Nephron progenitor cell (in vitro differentiated cells): ENCODE measurements around the gene RND2.

Experiments used
- DNase-seq: peaks from one replicate; pipeline ENCODE4 v3.0.0; 2021
- H3K27ac Mint-ChIP-seq: 2 replicates; pipeline ENCODE4 v1.8.0; 2021; ENCODE audit warnings: mild to moderate bottlenecking, moderate library complexity, mixed read lengths
- H3K27me3 Mint-ChIP-seq: 2 replicates; pipeline ENCODE4 v1.8.0; 2021; ENCODE audit warnings: mild to moderate bottlenecking, low read depth, mixed read lengths; ENCODE audit not compliant: poor library complexity
- H3K36me3 Mint-ChIP-seq: 2 replicates; pipeline ENCODE4 v1.8.0; 2021; ENCODE audit warnings: low read depth, mixed read lengths
- H3K4me1 Mint-ChIP-seq: 2 replicates; pipeline ENCODE4 v1.8.0; 2021; ENCODE audit warnings: mixed read lengths
- H3K4me3 Mint-ChIP-seq: 2 replicates; pipeline ENCODE4 v1.8.0; 2021; ENCODE audit warnings: mild to moderate bottlenecking, moderate library complexity, mixed read lengths
- H3K9me3 Mint-ChIP-seq: 2 replicates; pipeline ENCODE4 v1.8.0; 2021; ENCODE audit warnings: mild to moderate bottlenecking, moderate library complexity, mixed read lengths
- CTCF ChIP-seq: fragments of 200-600 bp; sonication (generic); IDR thresholded peaks from 2 replicates; pipeline ENCODE4 v1.5.0; 2021; ENCODE audit warnings: antibody characterized with exemption

Gene RND2

DNA sequence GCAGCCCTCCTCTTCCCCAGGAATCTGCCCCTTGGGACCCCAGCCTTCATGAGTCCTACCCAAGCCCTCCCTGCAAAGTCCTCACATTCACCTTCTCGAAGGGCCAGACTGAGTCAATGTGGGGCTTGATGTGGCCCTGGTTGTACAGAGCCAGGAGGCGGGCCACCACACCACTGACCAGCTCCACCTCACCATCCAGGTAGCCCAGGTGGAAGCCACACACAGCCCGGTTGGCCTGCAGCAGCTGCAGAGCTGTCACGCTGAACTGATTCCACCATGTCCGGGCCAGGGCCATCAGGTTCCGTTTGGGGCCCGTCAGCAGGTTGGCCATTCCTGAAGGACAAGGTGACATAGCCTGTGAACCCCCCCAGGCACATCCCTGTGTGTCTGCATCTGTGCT lies 8.8 kb upstream of the RND2 start:
- H3K4me1 Mint-ChIP-seq, result peaks cover 79% of the 10 kb centered on the region
- H3K4me3 Mint-ChIP-seq, result peak overlapping the region; percentile 46
- no peaks in the 10 kb centered on the region for H3K9me3 Mint-ChIP-seq
- no peak overlapping the region for H3K27ac Mint-ChIP-seq
- peaks cover 15% of the 10 kb centered on the region for H3K36me3 Mint-ChIP-seq
- no peak for DNase-seq
- no peak for TF ChIP-seq CTCF
- peaks cover 2% of the 10 kb centered on the region for H3K27me3 Mint-ChIP-seq

DNA sequence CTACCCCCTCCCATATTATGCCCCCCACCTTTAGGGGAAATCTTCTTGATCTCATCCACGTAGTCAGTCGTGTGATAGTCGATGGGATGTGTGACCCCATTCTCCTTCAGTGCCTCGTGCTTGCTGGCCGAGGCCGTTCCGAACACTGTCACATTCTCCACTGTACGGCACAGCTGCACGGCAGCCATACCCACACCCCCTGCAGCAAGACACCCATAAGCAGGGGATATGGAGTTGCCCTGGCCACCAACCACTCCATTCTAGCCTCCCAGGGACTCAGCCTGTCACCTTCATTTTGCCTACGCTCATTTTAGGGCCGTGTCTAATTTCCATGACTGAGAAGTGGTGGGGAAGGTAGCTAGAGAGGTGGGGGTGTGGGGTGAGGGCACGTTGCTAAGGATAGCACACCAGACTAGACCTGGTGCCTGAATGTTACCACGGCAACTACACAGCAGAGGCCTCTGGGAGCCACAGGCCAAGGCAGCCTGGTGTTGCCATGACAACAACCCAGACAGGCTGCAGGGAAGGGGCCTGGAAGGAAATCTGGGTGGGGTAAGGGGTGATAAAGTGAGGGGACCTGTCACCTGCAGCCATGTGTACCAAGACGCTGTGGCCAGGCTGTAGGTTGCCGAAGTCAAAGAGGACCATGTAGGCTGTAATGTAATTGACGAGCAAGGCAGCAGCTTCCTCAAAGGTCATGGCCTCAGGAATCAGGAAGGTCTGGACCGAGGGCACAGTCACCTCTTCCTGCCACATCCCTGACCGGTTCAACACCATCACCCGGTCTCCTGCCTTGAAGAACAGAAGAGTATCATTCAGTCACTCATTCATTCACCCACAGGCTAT lies 6.8 kb upstream of the RND2 start:
- no peak for TF ChIP-seq CTCF
- Mint-ChIP-seq H3K9me3 (no peaks in the 10 kb centered on the region), H3K4me3 (peak overlapping the region; percentile 60), H3K4me1 (peaks cover 75% of the 10 kb centered on the region), H3K36me3 (peaks cover 15% of the 10 kb centered on the region), H3K27ac (peak overlapping the region; percentile 94), H3K27me3 (peaks cover 2% of the 10 kb centered on the region)
- DNase-seq, result peak; percentile 65

DNA sequence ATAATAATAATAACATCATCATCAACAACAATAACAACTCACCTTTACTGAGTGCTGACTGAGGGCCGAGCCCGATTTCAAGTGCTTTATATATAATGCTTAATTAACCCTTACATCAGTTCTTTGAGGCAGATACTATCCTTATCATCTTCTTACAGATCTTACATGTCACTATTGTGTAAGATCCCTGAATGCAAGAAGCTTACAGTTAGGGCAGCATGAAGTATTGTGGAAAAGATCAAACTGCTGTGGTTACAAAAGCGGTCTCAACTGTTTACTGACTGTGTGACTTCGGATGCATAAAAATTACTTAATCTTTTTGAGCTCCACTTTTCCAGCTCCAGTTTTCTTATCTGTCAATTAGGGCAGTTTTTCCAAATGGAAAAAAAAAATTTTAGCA lies 6.1 kb upstream of the RND2 start:
- Mint-ChIP-seq H3K36me3 (peaks cover 15% of the 10 kb centered on the region), H3K4me3 (peak overlapping the region; percentile 60), H3K9me3 (no peaks in the 10 kb centered on the region), H3K27me3 (peaks cover 2% of the 10 kb centered on the region), H3K4me1 (peaks cover 68% of the 10 kb centered on the region), H3K27ac (peak overlapping the region; percentile 94)
- no peak for TF ChIP-seq CTCF
- no peak for DNase-seq

DNA sequence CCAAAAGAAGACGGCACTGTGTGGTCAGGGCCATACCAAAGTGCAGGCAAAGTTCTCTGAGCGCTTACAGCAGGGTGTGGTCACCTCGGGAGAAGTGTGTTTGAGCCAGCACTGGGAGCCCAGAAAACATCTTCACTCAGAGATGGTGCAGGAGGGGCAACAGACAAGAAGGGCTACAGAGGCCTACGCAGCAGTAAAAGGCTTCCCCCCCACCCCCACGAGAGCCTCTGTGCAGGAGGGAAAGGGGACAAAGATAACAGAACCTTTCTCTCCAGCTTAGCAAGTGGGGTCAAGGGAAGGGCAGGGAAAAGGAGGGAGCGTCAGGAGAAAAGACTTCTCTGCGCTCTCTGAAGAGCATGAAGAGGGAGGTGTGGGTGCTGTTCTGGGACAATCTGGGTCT lies 5.6 kb upstream of the RND2 start:
- Mint-ChIP-seq H3K27me3 (peaks cover 2% of the 10 kb centered on the region), H3K4me3 (peak overlapping the region; percentile 95), H3K9me3 (no peaks in the 10 kb centered on the region), H3K36me3 (peaks cover 15% of the 10 kb centered on the region), H3K4me1 (peaks cover 67% of the 10 kb centered on the region), H3K27ac (peak overlapping the region; percentile 79)
- no peak for DNase-seq
- no peak for TF ChIP-seq CTCF

DNA sequence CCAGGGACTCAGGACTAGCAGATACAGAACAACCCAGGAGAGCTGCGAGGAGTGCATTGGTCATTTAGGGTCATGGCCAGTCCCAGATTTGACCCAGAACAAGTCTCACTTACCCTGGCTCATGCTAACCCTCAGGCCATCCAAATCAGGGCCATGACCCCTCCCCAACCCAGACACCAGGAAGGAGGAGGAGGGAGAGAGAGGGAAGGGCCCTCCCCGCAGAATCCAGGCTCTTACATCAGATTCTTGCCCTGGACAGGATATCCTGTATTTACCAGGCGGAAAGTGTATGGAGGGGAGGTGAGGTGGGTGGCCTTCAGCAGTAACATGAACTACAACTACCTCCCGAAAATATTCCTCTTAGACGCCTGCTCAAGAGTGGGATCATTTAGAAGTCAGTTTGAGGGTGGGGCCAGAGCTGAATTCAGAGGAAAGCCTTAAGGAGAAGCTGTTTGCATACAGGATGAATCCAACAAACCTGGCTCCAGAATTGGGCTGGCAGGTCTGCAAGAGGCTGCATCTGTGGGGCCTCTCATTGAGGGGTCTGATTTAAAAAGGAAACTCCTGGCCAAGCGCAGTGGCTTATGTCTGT lies 4.9 kb upstream of the RND2 start:
- Mint-ChIP-seq H3K4me3 (peak overlapping the region; percentile 95), H3K27me3 (peaks cover 2% of the 10 kb centered on the region), H3K4me1 (peaks cover 65% of the 10 kb centered on the region), H3K27ac (peak overlapping the region; percentile 79), H3K36me3 (peaks cover 14% of the 10 kb centered on the region), H3K9me3 (no peaks in the 10 kb centered on the region)
- TF ChIP-seq CTCF, result no peak
- DNase-seq, result no peak
